A549 (cell line): ENCODE data around the gene RIC3. TPM values are rescaled to one million over a fixed set of nuclear protein-coding genes. Genes with fewer than 3 reads are reported as not detected.
A peak's percentile ranks its signal among the peaks of the same experiment; 100 is the strongest.

Experiments used
- ATAC-seq, 2 experiments: fragments of 200-7000 bp in 1 of 2; fragments of >200 bp in 1 of 2; cut with Nextera tagmentation in 1 of 2; cut with Tn5 transposase in 1 of 2; 3 replicates each; pipeline versions ENCODE4 v1.8.0 to v1.9.1; 2018 to 2020; ENCODE audit warnings: mild to moderate bottlenecking in 1 of 2, moderate library complexity in 1 of 2
- CTCF ChIA-PET: fragments of 300-600 bp; sonication (Branson Sonifier 250); formaldehyde crosslinking; extraction: SDS; loops from one replicate; lab custom pipeline; 2021; ENCODE audit warnings: antibody characterized with exemption, inconsistent platforms; lab: Yijun Ruan, JAX
- POLR2A ChIA-PET: fragments of 350-600 bp; formaldehyde crosslinking; extraction: SDS; loops from one replicate; lab custom pipeline; 2021; ENCODE audit warnings: antibody characterized with exemption, inconsistent platforms; lab: Yijun Ruan, JAX
- DNase-seq, 2 experiments: peaks; one replicate each; pipeline versions ENCODE4 v3.0.0 to v3.0.0-alpha.2; 2011 to 2016; ENCODE audit warnings: low read depth in 1 of 2, low spot score in 1 of 2
- FAIRE-seq: peaks from 2 replicates; lab custom pipeline; 2011; peaks lifted over from hg19 to GRCh38; lab: Jason Lieb, UNC
- H3K27ac ChIP-seq, 2 experiments: fragments of >200 bp; sonication (Bioruptor Twin); formaldehyde crosslinking; 3 replicates each; pipeline ENCODE4 v1.5.1; 2016 to 2017
- H3K4me1 ChIP-seq: fragments of >200 bp; sonication (Bioruptor Twin); formaldehyde crosslinking; 3 replicates; pipeline ENCODE4 v1.6.1; 2016
- H3K4me2 ChIP-seq: fragments of >200 bp; sonication (Bioruptor Twin); formaldehyde crosslinking; 3 replicates; pipeline ENCODE4 v1.6.1; 2016
- H3K4me3 ChIP-seq: fragments of >200 bp; sonication (Bioruptor Twin); formaldehyde crosslinking; 3 replicates; pipeline ENCODE4 v1.5.1; 2016
- H3K9me3 ChIP-seq: fragments of >200 bp; sonication (Bioruptor Twin); formaldehyde crosslinking; 3 replicates; pipeline ENCODE4 v1.6.1; 2016
- BCL3 ChIP-seq: fragments of >200 bp; sonication (Bioruptor Twin); formaldehyde crosslinking; IDR thresholded peaks from 3 replicates; pipeline ENCODE4 v1.6.1; 2016
- BHLHE40 ChIP-seq: IDR thresholded peaks from 2 replicates; pipeline ENCODE4 v1.6.1; 2012; ENCODE audit warnings: low read depth, low read length, inconsistent platforms
- CBX2 ChIP-seq: fragments of 200-600 bp; sonication (generic); IDR thresholded peaks from 2 replicates; pipeline ENCODE4 v1.6.1; 2016; ENCODE audit warnings: low read depth, mild to moderate bottlenecking, borderline replicate concordance
- CEBPB ChIP-seq, 2 experiments: fragments of >200 bp in 1 of 2; sonication (Bioruptor Twin) in 1 of 2; formaldehyde crosslinking in 1 of 2; IDR thresholded peaks; 2 replicates each; pipeline ENCODE4 v1.6.1; 2012 to 2016
- CHD4 ChIP-seq: fragments of 200-600 bp; sonication (generic); IDR thresholded peaks from 2 replicates; pipeline ENCODE4 v1.6.1; 2016; ENCODE audit warnings: antibody characterized with exemption, mild to moderate bottlenecking, borderline replicate concordance
- EHF ChIP-seq: fragments of 250-450 bp; sonication (Bioruptor Pico); IDR thresholded peaks from 2 replicates; pipeline ENCODE4 v1.5.0; 2020; ENCODE audit warnings: mild to moderate bottlenecking
- ELK1 ChIP-seq: fragments of 150-350 bp; IDR thresholded peaks from 2 replicates; pipeline ENCODE4 v1.6.1; 2014; ENCODE audit warnings: low read depth, mild to moderate bottlenecking, low read length
- ESRRA ChIP-seq: fragments of 150-350 bp; IDR thresholded peaks from 2 replicates; pipeline ENCODE4 v1.6.1; 2014; ENCODE audit warnings: mild to moderate bottlenecking, low read length, borderline replicate concordance
- FOXS1 ChIP-seq: fragments of 250-450 bp; sonication (Bioruptor Pico); IDR thresholded peaks from 2 replicates; pipeline ENCODE4 v1.5.0; 2020; ENCODE audit warnings: mild to moderate bottlenecking, moderate library complexity
- HDAC2 ChIP-seq: fragments of 200-600 bp; sonication (generic); IDR thresholded peaks from 2 replicates; pipeline ENCODE4 v1.6.1; 2016
- HES2 ChIP-seq: fragments of >200 bp; sonication (Bioruptor Twin); formaldehyde crosslinking; IDR thresholded peaks from 2 replicates; pipeline ENCODE4 v1.6.1; 2016
- HEYL ChIP-seq: fragments of 250-450 bp; sonication (Bioruptor Pico); IDR thresholded peaks from 2 replicates; pipeline ENCODE4 v1.8.0; 2021; ENCODE audit warnings: mild to moderate bottlenecking, moderate library complexity
- HOXB5 ChIP-seq: fragments of 250-450 bp; sonication (Bioruptor Pico); IDR thresholded peaks from 2 replicates; pipeline ENCODE4 v1.5.0; 2020; ENCODE audit warnings: mild to moderate bottlenecking, moderate library complexity
- JUN ChIP-seq, 2 experiments: fragments of >200 bp; sonication (Bioruptor Twin); formaldehyde crosslinking; IDR thresholded peaks; 2 replicates in 1 of 2; 3 replicates in 1 of 2; pipeline ENCODE4 v1.6.1; 2016 to 2017
- MAFK ChIP-seq: fragments of 450-650 bp; IDR thresholded peaks from 2 replicates; pipeline ENCODE4 v1.6.1; 2014; ENCODE audit not compliant: partially characterized antibody
- MYC ChIP-seq: IDR thresholded peaks from 2 replicates; pipeline ENCODE4 v1.6.1; 2012; ENCODE audit warnings: mild to moderate bottlenecking, inconsistent platforms, low read length, improper control_type of control experiment, borderline replicate concordance
- NFE2L2 ChIP-seq: fragments of 150-350 bp; conservative IDR thresholded peaks from 2 replicates; pipeline ENCODE4 v1.6.1; 2014; ENCODE audit warnings: low read length
- PBX3 ChIP-seq: IDR thresholded peaks from 2 replicates; pipeline ENCODE4 v1.6.1; 2012
- PHF8 ChIP-seq: fragments of 200-600 bp; sonication (generic); IDR thresholded peaks from 2 replicates; pipeline ENCODE4 v1.6.1; 2016; ENCODE audit warnings: low read depth, mild to moderate bottlenecking, antibody characterized with exemption, moderate library complexity, borderline replicate concordance
- RARB ChIP-seq: fragments of 250-450 bp; sonication (Bioruptor Pico); IDR thresholded peaks from 2 replicates; pipeline ENCODE4 v1.8.0; 2021; ENCODE audit warnings: mild to moderate bottlenecking, moderate library complexity
- RNF2 ChIP-seq: fragments of 200-600 bp; sonication (generic); IDR thresholded peaks from 2 replicates; pipeline ENCODE4 v1.6.1; 2016; ENCODE audit warnings: low read depth, mild to moderate bottlenecking, antibody characterized with exemption, moderate library complexity, borderline replicate concordance
- ZFP36 ChIP-seq: fragments of 450-650 bp; IDR thresholded peaks from 2 replicates; pipeline ENCODE4 v1.6.1; 2014; ENCODE audit warnings: borderline replicate concordance; ENCODE audit not compliant: partially characterized antibody
- WGBS: methylation state at CpG from one replicate; pipeline ENCODE4 v1.1.6; 2017; ENCODE audit errors: missing lambda C conversion rate; 5-methylcytosine and 5-hydroxymethylcytosine counted together
- polyA plus RNA-seq, 4 experiments: library from polyadenylated mRNA; depleted of rRNA in 3 of 4; stranded (reverse); fragments of >200 nt; fragmentation: RNase III in 1 of 4; extraction: RNeasy Plus Mini Kit Qiagen cat#74134 plus additional on column Dnase treatment in 1 of 4; gene quantifications; 2 replicates in 3 of 4; 3 replicates in 1 of 4; pipeline ENCODE4 v1.2.3, GENCODE V29; 2011 to 2017
- TF ChIP-seq, protein P1 (sequence below): fragments of 250-450 bp; sonication (Bioruptor Pico); IDR thresholded peaks from 2 replicates; pipeline ENCODE4 v1.5.0; 2021; ENCODE audit warnings: mild to moderate bottlenecking, moderate library complexity, borderline replicate concordance

Gene RIC3
- polyA plus RNA-seq, 2 of the 4 experiments (the other 2 are of a cell fraction) = 1.7 to 3.2 TPM

DNA sequence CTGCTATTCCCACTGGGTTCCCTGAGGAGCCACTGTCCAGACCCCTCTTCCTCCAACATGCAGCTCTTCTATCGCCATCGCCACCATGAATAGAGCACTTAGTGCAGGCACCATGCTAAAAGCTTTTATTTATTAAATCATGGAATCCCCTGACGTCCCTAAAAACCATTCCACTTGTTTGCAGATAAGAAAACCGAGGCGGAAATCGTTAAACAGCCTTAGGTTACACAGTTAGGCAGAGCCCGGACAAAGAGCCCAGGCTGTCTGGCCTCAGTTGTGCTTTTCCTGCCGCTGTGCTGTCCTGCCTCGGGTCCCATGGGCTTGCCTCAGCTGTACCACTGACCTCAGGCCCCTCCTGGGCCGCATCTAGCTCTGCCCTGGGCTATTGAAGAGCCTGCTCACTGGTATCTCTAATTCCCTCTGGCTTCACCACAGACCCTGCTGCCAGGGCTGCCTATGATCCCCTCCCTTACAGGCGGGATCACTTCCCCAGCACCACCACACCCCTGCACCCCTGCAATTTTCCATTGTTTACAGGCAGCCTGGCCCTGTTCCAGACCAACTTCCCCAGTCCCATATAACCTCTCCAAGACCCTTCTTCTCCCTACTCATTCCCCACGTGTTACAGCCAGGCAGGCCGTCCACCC, 100.8 kb downstream of the RIC3 start:
- no peak for DNase-seq
- Histone ChIP-seq H3K4me1 (peaks cover 15% of the 10 kb centered on the region), H3K4me2 (peak overlapping the region; percentile 48; the same call in 1 of the 3 replicates), H3K27ac (peak overlapping the region in 1 of 2 experiments; percentile 43; a peak in 2 of 6 replicates)
- TF ChIP-seq JUN (IDR thresholded peaks at IDR 0.05) = no peak
- TF ChIP-seq FOXS1 (CRISPR knock-in tag) = no peak
- no peak for TF ChIP-seq PHF8
- TF ChIP-seq ELK1 = no peak
- no peak for TF ChIP-seq NFE2L2
- no peak for TF ChIP-seq BHLHE40
- TF ChIP-seq, protein P1, sequence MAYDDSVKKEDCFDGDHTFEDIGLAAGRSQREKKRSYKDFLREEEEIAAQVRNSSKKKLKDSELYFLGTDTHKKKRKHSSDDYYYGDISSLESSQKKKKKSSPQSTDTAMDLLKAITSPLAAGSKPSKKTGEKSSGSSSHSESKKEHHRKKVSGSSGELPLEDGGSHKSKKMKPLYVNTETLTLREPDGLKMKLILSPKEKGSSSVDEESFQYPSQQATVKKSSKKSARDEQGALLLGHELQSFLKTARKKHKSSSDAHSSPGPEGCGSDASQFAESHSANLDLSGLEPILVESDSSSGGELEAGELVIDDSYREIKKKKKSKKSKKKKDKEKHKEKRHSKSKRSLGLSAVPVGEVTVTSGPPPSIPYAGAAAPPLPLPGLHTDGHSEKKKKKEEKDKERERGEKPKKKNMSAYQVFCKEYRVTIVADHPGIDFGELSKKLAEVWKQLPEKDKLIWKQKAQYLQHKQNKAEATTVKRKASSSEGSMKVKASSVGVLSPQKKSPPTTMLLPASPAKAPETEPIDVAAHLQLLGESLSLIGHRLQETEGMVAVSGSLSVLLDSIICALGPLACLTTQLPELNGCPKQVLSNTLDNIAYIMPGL (CRISPR knock-in tag) = no peak
- no peak for TF ChIP-seq EHF (CRISPR knock-in tag)
- TF ChIP-seq HEYL (CRISPR knock-in tag) = no peak
- no peak for TF ChIP-seq RARB (CRISPR knock-in tag)
- TF ChIP-seq CEBPB (IDR thresholded peaks at IDR 0.05) = no peak
- no peak for TF ChIP-seq ZFP36
- no peak for TF ChIP-seq CHD4
- TF ChIP-seq PBX3 = no peak
- no peak for TF ChIP-seq MAFK
- TF ChIP-seq MYC = no peak
- TF ChIP-seq CBX2 = no peak
- no peak for TF ChIP-seq HES2
- TF ChIP-seq HDAC2 = no peak
- TF ChIP-seq, all 56 proteins: peak for 0
- ChIA-PET CTCF (interaction anchor here (1.1 to 5.0 kb wide), 4 partner anchors 18 to 62 kb away, joined by 3 to 49 read pairs (median 16); no protein-coding TSS in a partner anchor), POLR2A (no interaction called here)
- no peak for ATAC-seq
- Histone ChIP-seq H3K4me3 (no peak overlapping the region), H3K9me3 (no peaks in the 10 kb centered on the region)
- WGBS = 77% methylated on average over 13 of the region's 13 CpGs
- FAIRE-seq = no peak

GRCh38 chr11:8067567-8067928, 101.3 kb downstream of the RIC3 start:
- TF ChIP-seq RNF2 = no peak
- no peak for TF ChIP-seq BCL3
- TF ChIP-seq ESRRA = no peak
- no peak for TF ChIP-seq HOXB5
- TF ChIP-seq MAFK = no peak
- no peak for TF ChIP-seq BHLHE40
- no peak overlapping the region for H3K27ac ChIP-seq
- CTCF ChIA-PET = interaction anchor here (1.0 to 5.0 kb wide), 5 partner anchors 12 to 61 kb away, joined by 3 to 49 read pairs (median 8); no protein-coding TSS in a partner anchor
- DNase-seq (no peak), ATAC-seq (no peak), FAIRE-seq (no peak)
- H3K4me3 ChIP-seq = no peak overlapping the region
- H3K4me1 ChIP-seq = peaks cover 15% of the 10 kb centered on the region
- WGBS = 98% methylated on average over 4 of the region's 4 CpGs
- POLR2A ChIA-PET = no interaction called here
- no peaks in the 10 kb centered on the region for H3K9me3 ChIP-seq
- H3K4me2 ChIP-seq = no peak overlapping the region
